Measurements from ENCODE around the gene PTX3.

Gene PTX3

DNA sequence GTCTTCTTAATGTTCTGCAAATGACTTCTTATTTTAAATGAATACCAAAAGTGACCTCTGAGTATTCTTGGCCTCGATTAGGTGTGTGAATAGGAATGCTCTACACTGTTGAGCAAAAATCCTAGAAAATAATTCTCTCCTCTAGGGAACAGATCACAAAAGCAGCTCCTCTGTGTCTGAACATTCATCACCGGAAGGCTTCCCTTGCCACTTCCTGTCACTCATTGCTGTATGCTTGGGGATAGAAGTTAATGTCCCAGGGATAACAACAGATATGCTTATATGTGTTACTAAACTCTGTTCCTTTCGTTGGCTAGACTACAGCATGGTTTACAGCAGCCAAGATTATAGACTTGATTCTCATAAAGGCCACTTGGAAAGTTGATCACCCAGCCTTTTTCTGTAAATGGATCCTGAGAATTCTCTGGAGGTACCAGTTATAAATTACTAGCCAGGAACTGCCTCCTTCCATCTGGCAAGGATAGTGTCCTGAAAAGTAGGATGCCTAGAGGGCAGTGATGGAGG lies 16.0 kb upstream of the PTX3 start:
- in situ Hi-C loops (cut with MboI; ENCODE audit: low sequenced_read_pairs), result no loop called here

DNA sequence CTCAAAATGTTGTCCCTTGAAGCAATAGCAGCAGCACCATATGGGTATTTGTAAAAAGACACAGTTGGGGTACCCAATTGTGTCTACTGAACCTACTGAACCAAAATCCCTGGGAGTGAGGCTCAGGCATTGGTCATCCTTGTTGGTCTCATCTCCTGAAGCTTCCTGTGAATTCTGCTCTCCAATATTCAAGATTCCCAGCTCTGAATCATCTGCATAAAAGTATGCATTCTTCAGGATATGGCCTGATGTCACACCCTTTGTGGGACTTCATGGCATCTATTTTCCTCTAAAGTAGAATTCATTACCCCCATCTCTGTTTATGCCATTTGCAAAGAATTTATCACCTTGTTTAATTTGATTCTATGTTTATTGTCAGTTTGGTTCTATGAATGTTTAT lies 13.3 kb upstream of the PTX3 start:
- in situ Hi-C loops (cut with MboI; ENCODE audit: low sequenced_read_pairs), result no loop called here

- in situ Hi-C loops (cut with MboI; ENCODE audit: low sequenced_read_pairs), result no loop called here
These were observed 8.7 kb upstream of the PTX3 start for GRCh38 chr3:157427901-157428300.

- in situ Hi-C loops (cut with MboI; ENCODE audit: low sequenced_read_pairs), result no loop called here
These were observed 7.8 kb upstream of the PTX3 start for GRCh38 chr3:157428853-157429252.

DNA sequence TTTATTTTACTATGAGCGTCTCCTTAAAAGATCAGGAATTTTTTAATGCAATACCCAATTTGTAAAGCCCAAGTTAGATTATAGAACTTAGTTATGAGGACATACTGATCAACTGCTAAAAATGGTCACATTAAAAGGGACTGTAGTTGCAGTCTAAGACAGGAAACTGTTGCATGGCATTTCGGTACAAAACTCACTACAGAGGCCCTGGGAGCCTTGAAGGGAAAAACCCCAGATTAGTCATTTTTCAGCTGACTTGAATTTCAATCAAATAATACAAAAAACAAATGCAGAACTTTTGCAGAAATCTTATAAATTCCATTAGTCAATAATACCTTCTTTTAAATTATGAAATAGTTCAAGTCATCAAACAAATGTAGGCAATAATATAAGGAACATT lies 6.9 kb upstream of the PTX3 start:
- in situ Hi-C loops (cut with MboI; ENCODE audit: low sequenced_read_pairs), result no loop called here

- in situ Hi-C loops (cut with MboI; ENCODE audit: low sequenced_read_pairs), result no loop called here
These were observed 1.6 kb downstream of the PTX3 start for GRCh38 chr3:157438194-157438730.

- in situ Hi-C loops (cut with MboI; ENCODE audit: low sequenced_read_pairs), result no loop called here
These were observed 4.5 kb downstream of the PTX3 start for GRCh38 chr3:157441102-157441624.

DNA sequence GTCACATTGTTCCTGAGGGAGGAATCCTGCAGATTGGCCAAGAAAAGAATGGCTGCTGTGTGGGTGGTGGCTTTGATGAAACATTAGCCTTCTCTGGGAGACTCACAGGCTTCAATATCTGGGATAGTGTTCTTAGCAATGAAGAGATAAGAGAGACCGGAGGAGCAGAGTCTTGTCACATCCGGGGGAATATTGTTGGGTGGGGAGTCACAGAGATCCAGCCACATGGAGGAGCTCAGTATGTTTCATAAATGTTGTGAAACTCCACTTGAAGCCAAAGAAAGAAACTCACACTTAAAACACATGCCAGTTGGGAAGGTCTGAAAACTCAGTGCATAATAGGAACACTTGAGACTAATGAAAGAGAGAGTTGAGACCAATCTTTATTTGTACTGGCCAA lies 6.1 kb downstream of the PTX3 start:
- in situ Hi-C loops (cut with MboI; ENCODE audit: low sequenced_read_pairs), result no loop called here

DNA sequence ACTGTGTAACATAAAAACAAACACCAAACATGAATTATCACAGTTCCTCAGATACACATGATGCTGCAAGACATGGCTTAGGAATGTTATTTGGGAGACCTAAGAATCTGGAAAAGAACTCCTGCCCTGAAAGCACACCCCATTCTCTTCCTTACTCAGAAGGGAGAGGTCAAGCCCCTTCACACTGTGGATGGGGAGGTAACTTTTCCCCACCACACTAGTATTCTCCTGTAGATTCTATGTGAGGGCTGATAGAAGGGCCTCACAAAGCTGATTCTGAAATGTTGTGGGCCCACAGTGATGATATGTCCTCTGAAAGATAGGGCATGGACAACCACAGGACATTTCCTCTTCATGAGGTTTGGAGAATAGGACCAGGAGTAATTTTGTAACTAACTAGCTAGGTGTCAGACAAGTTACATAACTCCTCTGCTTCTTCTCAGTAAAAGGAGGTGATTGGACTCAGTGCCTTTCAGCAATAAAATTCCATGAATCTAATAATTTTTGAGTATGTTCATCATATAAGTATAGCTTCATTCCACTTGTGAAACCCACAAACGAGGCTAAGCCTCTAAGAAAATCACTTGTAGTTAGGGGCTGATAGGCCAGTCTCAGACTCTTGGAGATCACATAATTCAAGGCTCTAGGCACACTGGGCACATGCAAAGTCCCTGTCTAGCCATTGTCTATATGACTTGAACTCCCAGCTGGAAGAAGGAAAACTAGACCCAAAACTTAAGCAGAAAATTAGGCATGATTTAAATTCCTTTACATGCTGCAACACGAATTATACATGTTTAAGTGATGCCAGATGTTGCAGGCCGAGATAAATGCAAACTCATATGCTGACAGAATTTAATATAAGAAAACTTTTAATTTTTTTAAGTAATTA lies 7.5 kb downstream of the PTX3 start:
- in situ Hi-C loops (cut with MboI; ENCODE audit: low sequenced_read_pairs), result no loop called here

GRCh38 chr3:157444797-157445184 lies 8.1 kb downstream of the PTX3 start:
- in situ Hi-C loops (cut with MboI; ENCODE audit: low sequenced_read_pairs), result no loop called here

DNA sequence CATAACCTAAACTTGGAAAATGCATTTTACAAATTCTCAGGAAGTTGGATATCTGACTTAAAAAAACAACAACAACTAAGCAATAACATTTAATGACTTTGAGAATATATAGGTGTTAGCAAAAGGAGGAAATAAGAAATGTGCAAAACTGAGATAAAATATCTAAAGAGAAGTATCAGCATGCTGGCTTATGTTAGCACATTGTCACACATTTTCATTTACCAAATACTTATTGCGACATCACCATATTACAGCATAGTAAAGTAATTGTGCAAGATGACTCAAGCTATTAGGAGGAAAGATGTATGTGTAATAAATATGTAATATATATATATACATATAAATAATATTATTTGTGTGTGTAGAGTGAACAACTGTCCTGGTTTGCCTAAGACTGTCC lies 9.2 kb downstream of the PTX3 start:
- in situ Hi-C loops (cut with MboI; ENCODE audit: low sequenced_read_pairs), result no loop called here

GRCh38 chr3:157447026-157447694 lies 10.5 kb downstream of the PTX3 start:
- in situ Hi-C loops (cut with MboI; ENCODE audit: low sequenced_read_pairs), result no loop called here

DNA sequence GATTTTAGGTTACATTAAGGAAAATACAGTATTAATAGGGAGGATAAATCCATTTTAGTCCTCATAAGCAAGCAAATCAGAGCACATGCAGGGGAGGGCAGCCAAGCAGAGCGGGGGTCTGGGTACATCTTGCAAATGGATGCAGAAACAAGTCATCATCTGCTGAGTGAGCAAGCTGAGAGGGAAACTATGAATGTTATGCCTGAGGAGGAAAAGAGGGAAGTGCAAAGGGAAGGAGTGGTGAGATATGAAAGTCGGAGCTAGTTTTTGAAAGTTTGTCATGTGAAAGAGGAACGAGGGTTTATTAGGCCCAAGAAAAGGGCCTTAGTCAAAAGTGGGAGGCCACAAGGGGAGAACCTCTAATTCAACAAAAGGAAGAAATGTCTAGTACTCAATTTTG lies 15.4 kb downstream of the PTX3 start:
- in situ Hi-C loops (cut with MboI; ENCODE audit: low sequenced_read_pairs), result no loop called here

DNA sequence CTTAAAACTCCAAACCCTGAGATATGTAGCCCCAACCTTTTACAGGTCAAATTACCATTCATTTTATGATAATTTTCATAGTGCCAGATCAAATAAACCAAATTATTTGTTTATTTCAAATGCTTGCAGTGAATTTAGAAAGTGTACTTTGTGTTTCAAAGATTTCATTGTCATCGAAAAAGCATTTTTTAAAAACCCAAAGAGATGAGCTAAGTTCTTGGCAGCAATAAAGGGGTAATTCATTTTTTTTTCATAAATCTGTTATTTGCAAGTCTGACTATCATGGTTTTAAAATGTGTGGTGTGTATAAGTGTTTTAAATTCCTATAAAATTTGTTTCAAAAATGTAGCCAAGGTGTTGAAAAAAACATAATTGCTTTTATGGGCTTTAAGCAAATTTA lies 17.2 kb downstream of the PTX3 start:
- in situ Hi-C loops (cut with MboI; ENCODE audit: low sequenced_read_pairs), result no loop called here

DNA sequence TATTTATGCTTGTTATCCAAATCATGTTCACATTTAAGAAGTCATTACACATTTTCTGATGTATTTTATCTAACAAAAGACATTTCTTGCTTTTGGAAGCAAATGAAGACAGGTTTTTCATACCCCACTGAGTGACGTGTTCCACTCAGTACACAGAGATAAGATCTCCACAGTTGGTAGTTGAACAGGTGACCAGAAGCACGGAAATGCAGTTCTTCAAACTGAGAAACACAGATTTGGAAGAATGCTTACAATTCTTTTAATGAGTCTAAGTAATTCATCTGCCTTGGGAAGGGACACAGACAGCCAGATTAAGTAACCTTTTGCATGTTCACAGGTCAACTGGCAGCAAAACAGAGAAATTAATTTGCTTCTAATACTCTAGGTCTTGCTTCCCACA lies 23.1 kb downstream of the PTX3 start:
- in situ Hi-C loops (cut with MboI; ENCODE audit: low sequenced_read_pairs), result no loop called here

DNA sequence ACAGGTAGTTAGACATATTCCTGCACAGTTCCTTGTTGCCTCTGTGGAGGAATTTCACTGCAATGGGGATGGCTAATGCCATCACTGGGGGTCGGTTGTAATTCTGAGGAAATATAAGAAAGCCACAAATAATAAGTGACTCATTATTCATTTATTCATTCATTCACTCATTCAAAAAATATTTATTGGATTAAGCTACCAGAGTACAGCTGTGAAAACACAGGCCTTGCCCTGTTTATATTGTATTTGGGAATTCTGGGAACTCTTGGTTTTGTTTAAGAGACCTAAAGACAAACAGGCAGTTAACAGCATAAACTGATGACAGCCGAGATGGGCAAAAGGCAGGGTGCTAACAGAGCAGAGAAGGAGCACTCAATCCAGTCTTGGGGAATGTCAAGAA lies 23.6 kb downstream of the PTX3 start:
- in situ Hi-C loops (cut with MboI; ENCODE audit: low sequenced_read_pairs), result no loop called here

DNA sequence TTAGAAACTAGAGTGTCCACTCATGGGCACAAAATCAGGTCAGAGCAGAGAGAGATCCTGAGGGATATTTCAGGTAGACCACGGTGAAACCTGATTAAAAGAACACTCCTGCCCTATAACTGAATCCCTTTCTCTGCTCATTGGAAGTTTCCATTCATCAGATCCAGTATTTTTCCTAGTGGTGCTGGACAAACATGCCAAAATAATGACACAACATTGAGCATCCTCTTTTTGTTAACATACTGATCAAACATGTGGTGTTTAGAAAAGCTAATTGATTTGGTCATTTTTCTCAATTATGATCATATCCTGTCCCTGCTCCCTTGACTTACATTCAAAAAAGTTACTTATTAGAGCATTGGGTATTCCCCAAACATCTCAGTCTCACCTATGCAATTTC lies 27.2 kb downstream of the PTX3 start:
- in situ Hi-C loops (cut with MboI; ENCODE audit: low sequenced_read_pairs), result no loop called here

DNA sequence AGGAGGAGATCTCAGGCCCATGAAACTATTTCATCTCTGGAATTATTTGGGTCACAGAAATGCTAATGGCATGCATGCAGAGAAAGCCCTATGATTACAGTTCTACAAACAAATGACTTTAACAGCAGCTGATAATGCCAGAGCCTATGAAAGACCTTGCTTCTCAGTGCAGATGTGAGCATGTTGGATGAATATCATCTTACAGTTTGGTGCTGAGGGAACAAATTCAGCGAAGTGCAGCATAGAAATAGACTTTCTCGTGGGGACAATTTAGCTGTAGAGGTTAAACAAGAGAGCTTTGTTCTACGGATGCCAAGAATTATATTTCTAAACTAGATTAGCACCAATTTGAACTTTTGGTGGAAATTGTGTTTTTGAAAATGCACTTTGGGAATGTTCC lies 27.7 kb downstream of the PTX3 start:
- in situ Hi-C loops (cut with MboI; ENCODE audit: low sequenced_read_pairs), result no loop called here

DNA sequence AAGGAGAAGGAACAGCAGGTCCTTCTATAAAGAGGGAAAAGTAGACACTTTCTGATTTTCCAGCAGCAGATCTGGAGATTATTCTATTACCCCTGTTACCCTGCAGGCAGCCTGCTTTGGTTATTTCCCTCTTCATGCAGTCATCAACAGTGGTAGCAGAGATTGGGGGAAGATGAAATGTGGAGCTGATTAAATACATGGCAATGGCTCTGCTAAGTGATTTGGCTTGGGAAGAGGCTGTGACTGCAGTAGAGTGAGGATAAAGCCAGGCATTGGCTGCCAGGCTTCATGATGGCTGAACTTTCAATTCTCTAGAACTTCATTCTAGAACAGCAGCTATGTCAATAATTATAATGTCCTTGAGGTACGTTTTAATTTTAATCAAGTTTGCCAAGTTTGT lies 29.1 kb downstream of the PTX3 start:
- in situ Hi-C loops (cut with MboI; ENCODE audit: low sequenced_read_pairs), result no loop called here

GRCh38 chr3:157467200-157467599 lies 30.6 kb downstream of the PTX3 start:
- in situ Hi-C loops (cut with MboI; ENCODE audit: low sequenced_read_pairs), result no loop called here

- in situ Hi-C loops (cut with MboI; ENCODE audit: low sequenced_read_pairs), result no loop called here
These were observed 33.1 kb downstream of the PTX3 start for GRCh38 chr3:157469561-157470294.

Measured in HL-60/S4 treated with retinoic acid at 250 ng/mL for 4 days and 3 days (cell line).